ENCODE measurements around the gene THAP10. TPM values are rescaled to one million over a fixed set of nuclear protein-coding genes. Genes with fewer than 3 reads are reported as not detected.
"Not testable (repeated sequence)": the region's sequence is repeated elsewhere in the genome, so short reads cannot be mapped to it uniquely, and the experiment has no call there.

The THAP10 gene
- total and polyA plus RNA-seq, 2 donors from 2014 or later, result 3.4 to 3.5 TPM

GRCh38 chr15:70933411-70933810 lies 41.2 kb upstream of the THAP10 start:
- DNase-seq (no peak), FAIRE-seq (no peak)
- H3K9ac ChIP-seq (ENCODE audit: low read length in 3 of 3), result no peak overlapping the region
- H3K27ac ChIP-seq (ENCODE audit: low read depth in 2 of 2, low read length in 2 of 2), result no peak overlapping the region
- no peak overlapping the region for H3K4me3 ChIP-seq (ENCODE audit: low read length in 3 of 3)
- H3K27me3 ChIP-seq (ENCODE audit: control insufficient read depth, insufficient read depth, low read length), result no peaks in the 10 kb centered on the region
- no peaks in the 10 kb centered on the region for H3K9me3 ChIP-seq (ENCODE audit: control insufficient read depth in 2 of 3, insufficient read depth in 1 of 3, low read length in 3 of 3)
- TF ChIP-seq CTCF (IDR thresholded peaks at IDR 0.05; ENCODE audit: borderline replicate concordance, extremely low read depth, insufficient read depth), result no peak
- no peaks in the 10 kb centered on the region for H3K4me1 ChIP-seq (ENCODE audit: control insufficient read depth in 2 of 3, insufficient read depth in 2 of 3, low read depth in 1 of 3, low read length in 3 of 3)
- intact Hi-C loops (cut with DNase I), result no loop called here
- H3K36me3 ChIP-seq (ENCODE audit: control insufficient read depth in 2 of 3, insufficient read depth in 3 of 3, low read length in 3 of 3), result no peaks in the 10 kb centered on the region

GRCh38 chr15:70932397-70932796 lies 40.2 kb upstream of the THAP10 start:
- Histone ChIP-seq H3K9ac (ENCODE audit: low read length in 3 of 3) (no peak overlapping the region), H3K27me3 (ENCODE audit: control insufficient read depth, insufficient read depth, low read length) (no peaks in the 10 kb centered on the region), H3K36me3 (ENCODE audit: control insufficient read depth in 2 of 3, insufficient read depth in 3 of 3, low read length in 3 of 3) (no peaks in the 10 kb centered on the region), H3K27ac (ENCODE audit: low read depth in 2 of 2, low read length in 2 of 2) (no peak overlapping the region), H3K4me1 (ENCODE audit: control insufficient read depth in 2 of 3, insufficient read depth in 2 of 3, low read depth in 1 of 3, low read length in 3 of 3) (no peaks in the 10 kb centered on the region), H3K9me3 (ENCODE audit: control insufficient read depth in 2 of 3, insufficient read depth in 1 of 3, low read length in 3 of 3) (no peaks in the 10 kb centered on the region), H3K4me3 (ENCODE audit: low read length in 3 of 3) (no peak overlapping the region)
- DNase-seq (no peak), FAIRE-seq (no peak)
- no peak for TF ChIP-seq CTCF (IDR thresholded peaks at IDR 0.05; ENCODE audit: borderline replicate concordance, extremely low read depth, insufficient read depth)
- intact Hi-C loops (cut with DNase I), result no loop called here

- intact Hi-C loops (cut with DNase I), result no loop called here
- no peak for TF ChIP-seq CTCF (IDR thresholded peaks at IDR 0.05; ENCODE audit: borderline replicate concordance, extremely low read depth, insufficient read depth)
- Histone ChIP-seq H3K27me3 (ENCODE audit: control insufficient read depth, insufficient read depth, low read length) (no peaks in the 10 kb centered on the region), H3K9ac (ENCODE audit: low read length in 3 of 3) (no peak overlapping the region), H3K4me3 (ENCODE audit: low read length in 3 of 3) (no peak overlapping the region), H3K9me3 (ENCODE audit: control insufficient read depth in 2 of 3, insufficient read depth in 1 of 3, low read length in 3 of 3) (no peaks in the 10 kb centered on the region), H3K36me3 (ENCODE audit: control insufficient read depth in 2 of 3, insufficient read depth in 3 of 3, low read length in 3 of 3) (no peaks in the 10 kb centered on the region), H3K4me1 (ENCODE audit: control insufficient read depth in 2 of 3, insufficient read depth in 2 of 3, low read depth in 1 of 3, low read length in 3 of 3) (no peaks in the 10 kb centered on the region), H3K27ac (ENCODE audit: low read depth in 2 of 2, low read length in 2 of 2) (no peak overlapping the region)
- FAIRE-seq (no peak), DNase-seq (no peak)
Measured at GRCh38 chr15:70931821-70932220, 39.6 kb upstream of the THAP10 start.

GRCh38 chr15:70926914-70927313 lies 34.7 kb upstream of the THAP10 start:
- H3K4me3 ChIP-seq (ENCODE audit: low read length in 3 of 3); intact Hi-C loops (cut with DNase I); FAIRE-seq; H3K9me3 ChIP-seq (ENCODE audit: control insufficient read depth in 2 of 3, insufficient read depth in 1 of 3, low read length in 3 of 3); DNase-seq; H3K9ac ChIP-seq (ENCODE audit: low read length in 3 of 3); H3K27ac ChIP-seq (ENCODE audit: low read depth in 2 of 2, low read length in 2 of 2); H3K27me3 ChIP-seq (ENCODE audit: control insufficient read depth, insufficient read depth, low read length); H3K4me1 ChIP-seq (ENCODE audit: control insufficient read depth in 2 of 3, insufficient read depth in 2 of 3, low read depth in 1 of 3, low read length in 3 of 3); H3K36me3 ChIP-seq (ENCODE audit: control insufficient read depth in 2 of 3, insufficient read depth in 3 of 3, low read length in 3 of 3): not testable (repeated sequence)
